Adrenal gland (tissue), 12 donors: Measurements from ENCODE around the gene TAGLN3. TPM values are rescaled to one million over a fixed set of nuclear protein-coding genes. Genes with fewer than 3 reads are reported as not detected.

Source experiments
- DNase-seq, 7 donors: peaks; one replicate each; pipeline ENCODE4 v3.0.0-alpha.2; 2019 to 2020
- H3K27ac ChIP-seq, 5 donors: fragments of 200-600 bp; sonication (generic) in 4 of 5; 1 replicate in 3 of 5; 2 replicates in 2 of 5; pipeline versions ENCODE4 v1.5.1 to v1.8.0; 2016 to 2020; ENCODE audit warnings: mild to moderate bottlenecking in 1 of 5
- H3K27me3 ChIP-seq: fragments of 200-600 bp; 2 replicates; pipeline ENCODE4 v1.8.0; 2021
- H3K36me3 ChIP-seq, 2 donors: fragments of 200-600 bp; replicated peaks in 1 of 2; 1 replicate in 1 of 2; 2 replicates in 1 of 2; pipeline versions ENCODE4 v1.5.1 to v1.8.0; 2018 to 2022
- H3K4me1 ChIP-seq, 2 donors: fragments of 200-600 bp; replicated peaks in 1 of 2; 1 replicate in 1 of 2; 2 replicates in 1 of 2; pipeline versions ENCODE4 v1.5.1 to v1.8.0; 2018 to 2021
- H3K4me3 ChIP-seq, 4 donors: fragments of 200-600 bp; sonication (generic) in 3 of 4; one replicate each; pipeline ENCODE4 v1.5.1; 2016 to 2018
- H3K9me3 ChIP-seq, 3 donors: fragments of 200-600 bp; sonication (generic) in 1 of 3; replicated peaks in 1 of 3; 1 replicate in 2 of 3; 2 replicates in 1 of 3; pipeline versions ENCODE4 v1.5.1 to v1.8.0; 2016 to 2021
- POLR2A ChIP-seq, 2 donors: fragments of 450-650 bp; IDR thresholded peaks; one replicate each; pipeline ENCODE4 v1.6.1; 2017; ENCODE audit warnings: antibody characterized with exemption in 2 of 2, mild to moderate bottlenecking in 2 of 2, moderate library complexity in 1 of 2
- WGBS, 4 donors: extraction: QIAGEN DNeasy Blood & Tissue Kit in 2 of 4; methylation state at CpG; one replicate each; pipeline versions ENCODE4 v1.1.5 to v1.1.7; 2013 to 2017; 5-methylcytosine and 5-hydroxymethylcytosine counted together
- intact Hi-C, 2 donors: fragments of 100-400 bp; cut with DNase I; formaldehyde crosslinking; loops; one replicate each; pipeline versions ENCODE4 v1.14.1 to v1.15.0; 2022 to 2023
- polyA plus RNA-seq, 3 donors: library from polyadenylated mRNA; stranded (reverse); fragments of 200-250 nt in 2 of 3; fragments of 350-450 nt in 1 of 3; fragmentation: Illumina TruSeq in 1 of 3; extraction: RNeasy Lipid Tissue Mini Kit (QIAGEN cat#74804) in 1 of 3; gene quantifications; one replicate each; pipeline ENCODE4 v1.2.3, GENCODE V29; 2013 to 2014
- total RNA-seq, 9 donors: library from RNA; depleted of rRNA in 4 of 9; stranded (reverse); fragments of >200 nt in 4 of 9; fragments of 120-200 nt in 1 of 9; fragmentation: NEBNext Ultra II Directional in 1 of 9; extraction: Animal tissue kit (Norgen Biotek cat#: 25700) in 1 of 9; gene quantifications; one replicate each; pipeline versions ENCODE4 v1.1.0 to v1.2.4, GENCODE V29; 2013 to 2023
- TF ChIP-seq, protein P1 (sequence below), 6 experiments: fragments of 450-650 bp in 4 of 6; fragments of 200-600 bp in 2 of 6; sonication (generic) in 1 of 6; IDR thresholded peaks; 1 replicate in 5 of 6; 2 replicates in 1 of 6; pipeline versions ENCODE4 v1.5.1 to v1.8.0; 2016 to 2021; ENCODE audit warnings: antibody characterized with exemption in 6 of 6, mild to moderate bottlenecking in 2 of 6, moderate library complexity in 1 of 6
- donor health status: healthy with polysubstance abuse.
- donor health status: Bipolar disorder and iron deficiency.
- donor health status: DM: yes; HTN: yes; CAD: no.
- donor health status: DM: no; HTN: no; CAD: no.
- donor health status: DM: no; HTN: no; CAD: no.
- donor health status: DM: yes; HTN: yes; CAD: no.

The TAGLN3 gene
- total and polyA plus RNA-seq, 12 donors, result 0.55 to 52.1 (median 12.8) TPM; not detected in 3

DNA sequence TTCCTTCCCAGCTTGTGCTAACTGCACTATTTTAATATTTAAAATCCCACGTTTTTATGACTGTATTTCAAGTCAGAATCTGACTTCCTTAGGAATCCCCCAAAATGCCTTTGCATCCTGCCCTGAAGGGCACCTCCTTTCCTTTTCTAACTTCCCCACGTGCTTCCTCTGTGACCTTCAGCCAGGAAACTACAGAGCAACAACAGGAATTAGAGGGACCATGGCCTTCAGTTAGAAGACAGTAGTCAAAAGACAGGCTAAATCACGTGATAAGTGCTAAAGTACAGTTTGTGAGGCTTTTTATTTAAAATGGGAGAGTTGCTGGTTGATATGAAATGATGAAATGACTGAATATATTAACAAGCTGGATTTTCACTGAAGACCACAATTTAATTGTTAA, 31.7 kb upstream of the TAGLN3 start:
- DNase-seq, result no peak

DNA sequence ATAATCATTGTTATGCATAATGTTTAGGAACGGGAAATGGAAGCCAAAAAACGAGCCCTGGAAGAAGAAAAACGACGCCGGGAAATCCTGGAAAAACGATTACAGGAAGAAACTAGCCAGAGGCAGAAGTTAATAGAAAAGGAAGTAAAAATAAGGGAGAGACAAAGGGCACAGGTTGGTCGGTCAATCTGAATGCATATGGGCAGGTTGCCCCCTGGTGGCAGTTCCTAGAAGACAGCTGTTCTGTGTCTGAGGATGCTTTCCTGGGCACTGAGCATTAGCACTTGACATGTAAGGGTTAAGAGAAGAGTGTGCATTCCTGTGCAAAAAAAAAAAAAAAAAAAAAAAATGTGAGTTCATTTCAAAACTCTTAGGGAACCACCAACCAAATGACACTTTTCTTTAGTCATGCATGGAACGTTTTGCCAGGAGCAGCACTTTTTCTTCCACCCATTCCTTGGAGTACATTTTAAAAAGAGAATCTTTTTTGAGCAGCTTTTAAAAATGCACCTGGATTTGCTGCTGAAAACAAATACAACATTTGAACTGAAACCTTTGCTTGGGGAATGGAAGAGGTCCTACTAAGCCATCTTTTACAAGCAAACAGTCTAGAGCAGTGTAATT, 31.0 kb upstream of the TAGLN3 start:
- peak; percentile 69 to 95 (median 88) for DNase-seq
- peaks cover 0 to 9% of the 10 kb centered on the region in 2 donors for H3K4me1 ChIP-seq
- peak overlapping the region in 2 of 5 donors; percentile 0 to 43 for H3K27ac ChIP-seq
- H3K4me3 ChIP-seq, result no peak overlapping the region
- H3K9me3 ChIP-seq, result no peaks in the 10 kb centered on the region
- intact Hi-C loops, result loop anchor here (2.0 to 10.0 kb wide), 4 partner anchors 103 to 300 kb away; no protein-coding TSS in a partner anchor
- no peaks in the 10 kb centered on the region for H3K27me3 ChIP-seq
- no peak for TF ChIP-seq POLR2A (IDR thresholded peaks at IDR 0.05)
- TF ChIP-seq, protein P1, sequence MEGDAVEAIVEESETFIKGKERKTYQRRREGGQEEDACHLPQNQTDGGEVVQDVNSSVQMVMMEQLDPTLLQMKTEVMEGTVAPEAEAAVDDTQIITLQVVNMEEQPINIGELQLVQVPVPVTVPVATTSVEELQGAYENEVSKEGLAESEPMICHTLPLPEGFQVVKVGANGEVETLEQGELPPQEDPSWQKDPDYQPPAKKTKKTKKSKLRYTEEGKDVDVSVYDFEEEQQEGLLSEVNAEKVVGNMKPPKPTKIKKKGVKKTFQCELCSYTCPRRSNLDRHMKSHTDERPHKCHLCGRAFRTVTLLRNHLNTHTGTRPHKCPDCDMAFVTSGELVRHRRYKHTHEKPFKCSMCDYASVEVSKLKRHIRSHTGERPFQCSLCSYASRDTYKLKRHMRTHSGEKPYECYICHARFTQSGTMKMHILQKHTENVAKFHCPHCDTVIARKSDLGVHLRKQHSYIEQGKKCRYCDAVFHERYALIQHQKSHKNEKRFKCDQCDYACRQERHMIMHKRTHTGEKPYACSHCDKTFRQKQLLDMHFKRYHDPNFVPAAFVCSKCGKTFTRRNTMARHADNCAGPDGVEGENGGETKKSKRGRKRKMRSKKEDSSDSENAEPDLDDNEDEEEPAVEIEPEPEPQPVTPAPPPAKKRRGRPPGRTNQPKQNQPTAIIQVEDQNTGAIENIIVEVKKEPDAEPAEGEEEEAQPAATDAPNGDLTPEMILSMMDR (IDR thresholded peaks at IDR 0.05), result peak; percentile 79 to 95 (median 92)
- no peaks in the 10 kb centered on the region for H3K36me3 ChIP-seq
- 7 to 9% (median 8%) methylated on average over 8 of the region's 8 CpGs for WGBS, 4 donors

More for the DNA sequence above, 31.7 kb upstream of the TAGLN3 start:
- H3K27ac ChIP-seq, result peak overlapping the region in 2 of 5 donors; percentile 0 to 43
- H3K4me3 ChIP-seq, result no peak overlapping the region
- H3K4me1 ChIP-seq, result peaks cover 0 to 9% of the 10 kb centered on the region in 2 donors
- no peaks in the 10 kb centered on the region for H3K36me3 ChIP-seq
- no peaks in the 10 kb centered on the region for H3K9me3 ChIP-seq
- intact Hi-C loops, result loop anchor here (2.0 to 10.0 kb wide), 4 partner anchors 102 to 300 kb away; no protein-coding TSS in a partner anchor
- 8 to 16% (median 14%) methylated on average over 3 of the region's 3 CpGs for WGBS, 4 donors
- TF ChIP-seq, protein P1 (IDR thresholded peaks at IDR 0.05), result no peak
- TF ChIP-seq POLR2A (IDR thresholded peaks at IDR 0.05), result no peak
- H3K27me3 ChIP-seq, result no peaks in the 10 kb centered on the region

DNA sequence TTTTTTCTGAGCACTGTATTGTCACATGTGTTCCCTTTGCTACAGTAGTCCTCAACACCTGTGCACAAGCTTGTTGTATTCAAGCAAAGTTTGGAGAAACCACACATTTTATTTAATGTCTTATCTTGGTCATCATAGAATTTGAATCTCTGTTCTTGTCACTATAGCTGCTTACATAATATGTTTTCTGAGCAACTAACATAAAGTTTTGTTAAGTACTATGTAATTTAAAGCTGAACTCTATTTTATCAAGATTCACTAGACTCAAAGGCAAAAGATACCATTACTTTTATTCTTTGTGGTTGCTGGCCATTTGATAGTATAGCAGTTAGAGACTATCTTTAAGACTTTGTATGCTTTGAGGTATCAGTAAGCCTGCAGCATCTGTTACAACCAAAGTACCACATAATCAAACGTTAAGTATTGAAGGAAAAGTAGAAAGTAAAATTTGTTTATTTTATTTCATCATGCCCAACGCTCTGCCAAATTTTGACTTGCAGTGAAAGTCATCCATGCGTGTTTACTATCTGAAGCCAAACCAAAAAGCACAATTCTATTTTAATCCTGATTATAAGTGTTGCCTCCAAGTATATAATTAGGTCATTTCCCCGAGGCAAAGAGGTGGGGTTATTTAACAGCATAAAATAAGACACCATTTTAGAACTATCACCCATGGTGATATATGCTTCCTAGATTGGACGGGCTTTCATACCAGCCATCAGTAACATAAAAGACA, 30.2 kb upstream of the TAGLN3 start:
- 48 to 58% (median 52%) methylated on average over 5 of the region's 5 CpGs for WGBS, 4 donors
- H3K9me3 ChIP-seq, result no peaks in the 10 kb centered on the region
- H3K4me3 ChIP-seq, result no peak overlapping the region
- DNase-seq, result no peak
- no peaks in the 10 kb centered on the region for H3K27me3 ChIP-seq
- intact Hi-C loops, result loop anchor here (5.0 to 10.0 kb wide), 3 partner anchors 104 to 301 kb away; no protein-coding TSS in a partner anchor
- no peak overlapping the region for H3K27ac ChIP-seq
- H3K4me1 ChIP-seq, result peaks cover 0 to 9% of the 10 kb centered on the region in 2 donors
- no peaks in the 10 kb centered on the region for H3K36me3 ChIP-seq
- TF ChIP-seq, protein P1 (IDR thresholded peaks at IDR 0.05), result no peak
- TF ChIP-seq POLR2A (IDR thresholded peaks at IDR 0.05), result no peak

DNA sequence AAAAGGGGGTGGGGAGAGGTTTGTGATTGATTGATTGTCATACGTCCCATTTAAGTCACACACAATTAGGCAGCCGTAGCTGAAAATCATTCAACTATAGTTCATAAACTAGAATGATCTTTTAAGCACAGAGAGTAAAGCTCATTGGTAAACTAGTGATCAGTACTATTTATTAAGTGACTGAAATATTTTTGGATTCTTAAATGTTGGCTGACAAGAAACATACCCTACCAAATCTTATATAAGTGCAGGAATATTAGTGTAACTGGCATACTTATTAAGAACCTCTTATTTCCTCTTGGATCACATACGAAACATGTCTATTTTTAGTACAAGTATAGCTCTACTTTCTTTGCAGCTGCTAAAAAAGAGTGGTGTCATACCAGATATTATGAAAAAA, 28.3 kb upstream of the TAGLN3 start:
- intact Hi-C loops, result no loop called here
- 86 to 90% (median 87%) methylated on average over 3 of the region's 3 CpGs for WGBS, 4 donors

More for the DNA sequence above, 28.3 kb upstream of the TAGLN3 start:
- no peaks in the 10 kb centered on the region for H3K27me3 ChIP-seq
- H3K36me3 ChIP-seq, result no peaks in the 10 kb centered on the region
- TF ChIP-seq POLR2A (IDR thresholded peaks at IDR 0.05), result no peak
- TF ChIP-seq, protein P1 (IDR thresholded peaks at IDR 0.05), result no peak
- peaks cover 0 to 9% of the 10 kb centered on the region in 2 donors for H3K4me1 ChIP-seq
- no peak for DNase-seq
- no peak overlapping the region for H3K27ac ChIP-seq
- H3K9me3 ChIP-seq, result no peaks in the 10 kb centered on the region
- H3K4me3 ChIP-seq, result no peak overlapping the region
